H1 (cell line): ENCODE results near the gene PECR. TPM values are rescaled to one million over a fixed set of nuclear protein-coding genes. Genes with fewer than 3 reads are reported as not detected.

Experiments used
- CTCF ChIA-PET: fragments of 300-600 bp; sonication (Branson Sonifier 250); formaldehyde crosslinking; loops from one replicate; lab custom pipeline; 2021; ENCODE audit not compliant: partially characterized antibody; lab: Charles Lee
- POLR2A ChIA-PET: fragments of 300-600 bp; sonication (Branson Sonifier 250); formaldehyde crosslinking; loops from one replicate; lab custom pipeline; 2021; ENCODE audit warnings: inconsistent platforms; ENCODE audit not compliant: partially characterized antibody; lab: Charles Lee
- DNase-seq, 2 experiments: peaks; one replicate each; pipeline versions ENCODE4 v3.0.0 to v3.0.0-alpha.2; 2010 to 2022; ENCODE audit warnings: low spot score in 2 of 2, low read depth in 1 of 2, mixed read lengths in 1 of 2
- FAIRE-seq: peaks from 2 replicates; lab custom pipeline; 2011; peaks lifted over from hg19 to GRCh38; lab: Jason Lieb, UNC
- H2AFZ ChIP-seq: 2 replicates; pipeline ENCODE4 v1.8.1; 2012; ENCODE audit warnings: low read length, inconsistent platforms
- H2AK5ac ChIP-seq: 2 replicates; pipeline ENCODE4 v1.6.1; 2013; ENCODE audit warnings: low read depth, low read length
- H2BK120ac ChIP-seq: replicated peaks from 2 replicates; pipeline ENCODE3; 2013; ENCODE audit warnings: low read depth, low read length, inconsistent platforms
- H2BK12ac ChIP-seq: 2 replicates; pipeline ENCODE4 v1.6.1; 2013; ENCODE audit warnings: low read depth, low read length
- H2BK15ac ChIP-seq: 2 replicates; pipeline ENCODE4 v1.6.1; 2013; ENCODE audit warnings: low read length
- H2BK20ac ChIP-seq: 2 replicates; pipeline ENCODE4 v1.6.1; 2013; ENCODE audit warnings: low read length
- H2BK5ac ChIP-seq: 2 replicates; pipeline ENCODE4 v1.6.1; 2013; ENCODE audit warnings: low read depth, low read length
- H3K14ac ChIP-seq: 2 replicates; pipeline ENCODE4 v1.6.1; 2013; ENCODE audit warnings: inconsistent platforms; ENCODE audit not compliant: insufficient read length
- H3K18ac ChIP-seq: 2 replicates; pipeline ENCODE4 v1.6.1; 2013; ENCODE audit warnings: low read length; ENCODE audit errors: extremely low read depth
- H3K23ac ChIP-seq: 2 replicates; pipeline ENCODE4 v1.6.1; 2013; ENCODE audit warnings: inconsistent platforms; ENCODE audit not compliant: insufficient read length
- H3K23me2 ChIP-seq: 2 replicates; pipeline ENCODE4 v1.6.1; 2013; ENCODE audit warnings: low read depth, low read length
- H3K27ac ChIP-seq: 2 replicates; pipeline ENCODE4 v1.6.1; 2011; ENCODE audit warnings: low read depth, low read length, inconsistent platforms
- H3K27me3 ChIP-seq, 4 experiments: replicated peaks in 1 of 4; 1 replicate in 1 of 4; 2 replicates in 3 of 4; pipeline versions ENCODE4 v1.6.1 to v1.8.1; 2011 to 2013; ENCODE audit warnings: low read length in 3 of 4, mild to moderate bottlenecking in 3 of 4, inconsistent platforms in 2 of 4, mixed read lengths in 2 of 4, moderate library complexity in 1 of 4; ENCODE audit not compliant: control insufficient read depth in 3 of 4, insufficient read depth in 3 of 4; ENCODE audit errors: extremely low read depth in 1 of 4
- H3K36me3 ChIP-seq, 4 experiments: 2 replicates each; pipeline versions ENCODE4 v1.6.1 to v1.8.1; 2011 to 2013; ENCODE audit warnings: mild to moderate bottlenecking in 4 of 4, low read length in 3 of 4, moderate library complexity in 2 of 4, control low read depth in 1 of 4, inconsistent platforms in 1 of 4; ENCODE audit not compliant: insufficient read depth in 4 of 4, control insufficient read depth in 2 of 4
- H3K4ac ChIP-seq: replicated peaks from 2 replicates; pipeline ENCODE3; 2013; ENCODE audit warnings: low read length, low read depth, mixed read lengths, inconsistent platforms; ENCODE audit not compliant: insufficient read length
- H3K4me1 ChIP-seq, 4 experiments: replicated peaks in 1 of 4; 1 replicate in 1 of 4; 2 replicates in 3 of 4; pipeline versions ENCODE4 v1.6.1 to v1.8.1; 2011 to 2013; ENCODE audit warnings: low read length in 3 of 4, inconsistent platforms in 2 of 4, mixed read lengths in 1 of 4; ENCODE audit not compliant: insufficient read depth in 4 of 4, control insufficient read depth in 3 of 4
- H3K4me2 ChIP-seq, 2 experiments: 2 replicates each; pipeline versions ENCODE4 v1.6.1 to v1.8.1; 2011 to 2013; ENCODE audit warnings: low read depth in 2 of 2, low read length in 2 of 2, control low read depth in 1 of 2, inconsistent platforms in 1 of 2, mild to moderate bottlenecking in 1 of 2; ENCODE audit not compliant: insufficient read depth in 1 of 2
- H3K4me3 ChIP-seq, 4 experiments: fragments of 200-600, 300-600 bp in 1 of 4; sonication (generic), shearing (Covaris generic), sonication (Bioruptor Twin) in 1 of 4; 2 replicates each; pipeline versions ENCODE4 v1.5.1 to v1.8.1; 2011 to 2016; ENCODE audit warnings: low read length in 4 of 4, low read depth in 3 of 4, control low read depth in 2 of 4, inconsistent platforms in 2 of 4, mild to moderate bottlenecking in 2 of 4, mixed read lengths in 1 of 4, moderate library complexity in 1 of 4; ENCODE audit not compliant: insufficient read depth in 2 of 4; ENCODE audit errors: extremely low read depth in 1 of 4
- H3K56ac ChIP-seq: replicated peaks from 2 replicates; pipeline ENCODE3; 2013; ENCODE audit warnings: low read depth, mild to moderate bottlenecking, mixed read lengths, low read length, inconsistent platforms; ENCODE audit not compliant: insufficient read length
- H3K79me1 ChIP-seq: 2 replicates; pipeline ENCODE4 v1.6.1; 2013; ENCODE audit warnings: low read depth, low read length, control low read depth
- H3K79me2 ChIP-seq, 2 experiments: 2 replicates each; pipeline versions ENCODE4 v1.6.1 to v1.8.1; 2012 to 2013; ENCODE audit warnings: low read length in 2 of 2, mild to moderate bottlenecking in 2 of 2, inconsistent platforms in 1 of 2; ENCODE audit not compliant: insufficient read depth in 2 of 2, control insufficient read depth in 1 of 2
- H3K9ac ChIP-seq, 4 experiments: replicated peaks in 1 of 4; 1 replicate in 1 of 4; 2 replicates in 3 of 4; pipeline versions ENCODE4 v1.6.1 to v1.8.1; 2011 to 2013; ENCODE audit warnings: low read depth in 3 of 4, low read length in 3 of 4, control low read depth in 2 of 4, mild to moderate bottlenecking in 2 of 4, moderate library complexity in 2 of 4, inconsistent platforms in 1 of 4; ENCODE audit errors: extremely low read depth in 1 of 4
- H3K9me3 ChIP-seq, 2 experiments: 2 replicates each; pipeline versions ENCODE4 v1.6.1 to v1.8.1; 2012 to 2013; ENCODE audit warnings: mild to moderate bottlenecking in 2 of 2, moderate library complexity in 2 of 2, control low read depth in 1 of 2, inconsistent platforms in 1 of 2, low read depth in 1 of 2, low read length in 1 of 2, mixed read lengths in 1 of 2; ENCODE audit not compliant: insufficient read depth in 2 of 2
- H4K20me1 ChIP-seq, 2 experiments: replicated peaks in 1 of 2; 2 replicates each; pipeline versions ENCODE3 to v1.8.1; 2011 to 2013; ENCODE audit warnings: inconsistent platforms in 2 of 2, low read length in 2 of 2, mild to moderate bottlenecking in 1 of 2; ENCODE audit not compliant: insufficient read depth in 2 of 2, control insufficient read depth in 1 of 2
- H4K5ac ChIP-seq: 2 replicates; pipeline ENCODE4 v1.6.1; 2013; ENCODE audit warnings: low read length, low read depth, mixed read lengths, inconsistent platforms; ENCODE audit not compliant: insufficient read length
- H4K8ac ChIP-seq: 2 replicates; pipeline ENCODE4 v1.8.0; 2013; ENCODE audit warnings: mild to moderate bottlenecking, moderate library complexity, low read length, inconsistent platforms; ENCODE audit not compliant: insufficient read depth; ENCODE audit errors: extremely low read depth
- H4K91ac ChIP-seq: replicated peaks from 2 replicates; pipeline ENCODE3; 2013; ENCODE audit warnings: low read length, mixed read lengths, inconsistent platforms; ENCODE audit not compliant: insufficient read length
- ASH2L ChIP-seq: fragments of 200-600, 300-600 bp; sonication (generic); IDR thresholded peaks from one replicate; pipeline ENCODE4 v1.7.1; 2017; ENCODE audit warnings: low read length
- BCL11A ChIP-seq, 2 experiments: IDR thresholded peaks; one replicate each; pipeline ENCODE4 v1.6.1; 2011; ENCODE audit warnings: low read depth in 2 of 2, low read length in 2 of 2, mild to moderate bottlenecking in 2 of 2
- CHD1 ChIP-seq: IDR thresholded peaks from 2 replicates; pipeline ENCODE4 v1.6.1; 2012; ENCODE audit warnings: low read depth, low read length, improper control_type of control experiment
- CREB1 ChIP-seq: IDR thresholded peaks from 2 replicates; pipeline ENCODE4 v1.6.1; 2012; ENCODE audit warnings: inconsistent platforms
- NRF1 ChIP-seq: IDR thresholded peaks from 2 replicates; pipeline ENCODE4 v1.6.1; 2011; ENCODE audit warnings: mild to moderate bottlenecking, low read depth, low read length, improper control_type of control experiment
- SIRT6 ChIP-seq: IDR thresholded peaks from one replicate; pipeline ENCODE4 v1.7.1; 2012; ENCODE audit warnings: low read length, inconsistent platforms
- SP1 ChIP-seq: IDR thresholded peaks from 2 replicates; pipeline ENCODE4 v1.6.1; 2011; ENCODE audit warnings: low read depth, low read length
- TAF7 ChIP-seq: optimal IDR thresholded peaks from 2 replicates; pipeline ENCODE3; 2011; ENCODE audit warnings: low read depth, mild to moderate bottlenecking, inconsistent platforms, low read length, moderate library complexity, borderline replicate concordance
- WGBS, 2 experiments: shearing (Covaris generic) in 1 of 2; methylation state at CpG; one replicate each; pipeline versions ENCODE4 v1.1.6 to v1.1.7; 2013 to 2015; ENCODE audit warnings: low lambda C conversion rate in 2 of 2, mixed read lengths in 2 of 2, inconsistent platforms in 1 of 2, low coverage in 1 of 2, missing lambda C conversion rate in 1 of 2; ENCODE audit not compliant: insufficient replicate concordance in 2 of 2, insufficient coverage in 1 of 2, insufficient read length in 1 of 2; ENCODE audit errors: extremely low coverage in 1 of 2, missing lambda C conversion rate in 1 of 2; 5-methylcytosine and 5-hydroxymethylcytosine counted together
- polyA plus RNA-seq, 7 experiments: library from polyadenylated mRNA; depleted of rRNA in 3 of 7; stranded (reverse) in 5 of 7; unstranded in 2 of 7; fragments of >200 nt in 5 of 7; fragments of 200-250 nt in 2 of 7; gene quantifications; 1 replicate in 5 of 7; 2 replicates in 1 of 7; 4 replicates in 1 of 7; pipeline versions ENCODE4 v1.2.1 to v1.2.3, GENCODE V29; 2011 to 2013; ENCODE audit warnings: missing spikeins in 2 of 7, mixed read lengths in 2 of 7
- total RNA-seq: library from RNA; stranded (reverse); fragmentation: NEBNext Ultra II Directional; extraction: Animal tissue kit (Norgen Biotek cat#: 25700); gene quantifications from 2 replicates; pipeline ENCODE4 v1.2.1, GENCODE V29; 2021

Gene PECR
- total and polyA plus RNA-seq, 2 of the 8 experiments (the other 6 are each of a cell fraction or from before 2014, with no cell fraction given): 15.9 to 19.2 TPM

DNA sequence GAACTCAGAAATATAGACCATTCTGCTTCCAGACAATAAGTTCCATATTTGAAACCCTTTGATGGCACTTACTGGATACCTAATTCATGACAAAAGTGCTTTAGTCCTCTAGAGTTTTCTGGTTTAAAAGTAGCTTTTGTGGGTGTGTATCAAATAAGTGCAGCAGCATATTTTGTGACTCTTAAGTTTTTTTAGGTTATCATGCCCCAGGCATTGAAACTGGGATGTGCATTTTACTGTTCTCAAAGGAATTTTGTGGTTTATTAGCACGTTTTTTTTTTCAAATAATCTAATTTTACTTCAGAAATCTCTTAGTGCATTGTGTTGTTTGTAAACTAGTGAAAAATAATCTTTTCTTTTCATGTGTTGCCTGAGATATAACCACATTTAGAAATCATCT lies 29.0 kb upstream of the PECR start:
- no peak overlapping the region for H2BK5ac ChIP-seq
- H3K18ac ChIP-seq: no peak overlapping the region
- H3K36me3 ChIP-seq: peaks cover 15 to 50% (median 36%) of the 10 kb centered on the region in 4 experiments
- peaks cover 0 to 8% of the 10 kb centered on the region in 2 experiments for H4K20me1 ChIP-seq
- H3K4ac ChIP-seq: no peak overlapping the region
- no peak overlapping the region for H3K27ac ChIP-seq
- no peaks in the 10 kb centered on the region for H3K9me3 ChIP-seq
- DNase-seq (no peak), FAIRE-seq (no peak)
- H3K4me1 ChIP-seq: peaks cover 9 to 22% (median 15%) of the 10 kb centered on the region in 4 experiments; a peak in 6 of 7 replicates
- no peak overlapping the region for H2AK5ac ChIP-seq
- no peak overlapping the region for H3K56ac ChIP-seq
- no peak overlapping the region for H3K14ac ChIP-seq
- H2BK120ac ChIP-seq: no peak overlapping the region
- CTCF ChIA-PET: interaction anchor here (0.7 to 3.4 kb wide), 12 partner anchors 8 to 520 kb away, joined by 3 to 18 read pairs (median 3); partner anchors contain the start of genes PECR and TMEM169
- H3K9ac ChIP-seq: peak overlapping the region in 1 of 4 experiments; percentile 7; a peak in 1 of 7 replicates
- H3K27me3 ChIP-seq: no peaks in the 10 kb centered on the region
- H2BK12ac ChIP-seq: no peak overlapping the region
- no peaks in the 10 kb centered on the region; the same call in 1 of the 2 replicates for H3K23me2 ChIP-seq
- no peak overlapping the region for H3K23ac ChIP-seq
- no peak overlapping the region for H4K5ac ChIP-seq
- H2BK20ac ChIP-seq: no peak overlapping the region
- POLR2A ChIA-PET: interaction anchor here (1.2 to 8.5 kb wide), 5 partner anchors 10 to 36 kb away, joined by 4 to 73 read pairs (median 7); partner anchors contain the start of genes PECR and TMEM169
- H3K4me3 ChIP-seq: peak overlapping the region; percentile 87 to 99 (median 97); a peak in 7 of 8 replicates
- no peak overlapping the region for H4K91ac ChIP-seq
- H2BK15ac ChIP-seq: no peak overlapping the region
- peak overlapping the region; percentile 66 to 72 for H3K4me2 ChIP-seq
- WGBS, 2 experiments: 19% methylated on average over 1 of the region's 1 CpG; no CpG with 5 or more reads in 1 of the 2 experiments
- TF ChIP-seq TAF7: no peak
- TF ChIP-seq SP1: no peak
- TF ChIP-seq ASH2L: no peak
- no peak for TF ChIP-seq NRF1
- no peak for TF ChIP-seq CHD1
- no peak for TF ChIP-seq SIRT6
- no peak for TF ChIP-seq CREB1
- TF ChIP-seq BCL11A (IDR thresholded peaks at IDR 0.05; ENCODE audit: low read depth in 2 of 2, low read length in 2 of 2): no peak
- TF ChIP-seq, all 59 proteins: peak for 0
- Histone ChIP-seq H4K8ac (no peak overlapping the region), H3K79me2 (peaks cover 24 to 49% of the 10 kb centered on the region in 2 experiments), H3K79me1 (no peaks in the 10 kb centered on the region), H2AFZ (no peak overlapping the region)
